Measurements from ENCODE around the gene CCDC70. TPM values are rescaled to one million over a fixed set of nuclear protein-coding genes. Genes with fewer than 3 reads are reported as not detected.
A peak's percentile ranks its signal among the peaks of the same experiment; 100 is the strongest.

The CCDC70 gene
- total RNA-seq, 1 donor from 2014 or later, result not detected

- TF ChIP-seq, protein P1, sequence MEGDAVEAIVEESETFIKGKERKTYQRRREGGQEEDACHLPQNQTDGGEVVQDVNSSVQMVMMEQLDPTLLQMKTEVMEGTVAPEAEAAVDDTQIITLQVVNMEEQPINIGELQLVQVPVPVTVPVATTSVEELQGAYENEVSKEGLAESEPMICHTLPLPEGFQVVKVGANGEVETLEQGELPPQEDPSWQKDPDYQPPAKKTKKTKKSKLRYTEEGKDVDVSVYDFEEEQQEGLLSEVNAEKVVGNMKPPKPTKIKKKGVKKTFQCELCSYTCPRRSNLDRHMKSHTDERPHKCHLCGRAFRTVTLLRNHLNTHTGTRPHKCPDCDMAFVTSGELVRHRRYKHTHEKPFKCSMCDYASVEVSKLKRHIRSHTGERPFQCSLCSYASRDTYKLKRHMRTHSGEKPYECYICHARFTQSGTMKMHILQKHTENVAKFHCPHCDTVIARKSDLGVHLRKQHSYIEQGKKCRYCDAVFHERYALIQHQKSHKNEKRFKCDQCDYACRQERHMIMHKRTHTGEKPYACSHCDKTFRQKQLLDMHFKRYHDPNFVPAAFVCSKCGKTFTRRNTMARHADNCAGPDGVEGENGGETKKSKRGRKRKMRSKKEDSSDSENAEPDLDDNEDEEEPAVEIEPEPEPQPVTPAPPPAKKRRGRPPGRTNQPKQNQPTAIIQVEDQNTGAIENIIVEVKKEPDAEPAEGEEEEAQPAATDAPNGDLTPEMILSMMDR (IDR thresholded peaks at IDR 0.05; ENCODE audit: insufficient read depth, low read length, severe bottlenecking), result peak; percentile 66
- no peaks in the 10 kb centered on the region for H3K36me3 ChIP-seq (ENCODE audit: control insufficient read depth, insufficient read depth, low read length)
- no peak overlapping the region for H3K4me3 ChIP-seq (ENCODE audit: low read depth, low read length)
- no peaks in the 10 kb centered on the region for H3K27me3 ChIP-seq (ENCODE audit: control insufficient read depth, insufficient read depth, low read length)
- DNase-seq (ENCODE audit: low read depth) (no peak), FAIRE-seq (no peak)
These were observed 12.3 kb upstream of the CCDC70 start for GRCh38 chr13:51849145-51850101.

- FAIRE-seq (no peak), DNase-seq (ENCODE audit: low read depth) (peak; percentile 86)
- TF ChIP-seq, protein P1 (IDR thresholded peaks at IDR 0.05; ENCODE audit: insufficient read depth, low read length, severe bottlenecking), result no peak
- Histone ChIP-seq H3K36me3 (ENCODE audit: control insufficient read depth, insufficient read depth, low read length) (no peaks in the 10 kb centered on the region), H3K4me3 (ENCODE audit: low read depth, low read length) (no peak overlapping the region), H3K27me3 (ENCODE audit: control insufficient read depth, insufficient read depth, low read length) (no peaks in the 10 kb centered on the region)
These were observed 5.6 kb upstream of the CCDC70 start for GRCh38 chr13:51856027-51856736.

DNA sequence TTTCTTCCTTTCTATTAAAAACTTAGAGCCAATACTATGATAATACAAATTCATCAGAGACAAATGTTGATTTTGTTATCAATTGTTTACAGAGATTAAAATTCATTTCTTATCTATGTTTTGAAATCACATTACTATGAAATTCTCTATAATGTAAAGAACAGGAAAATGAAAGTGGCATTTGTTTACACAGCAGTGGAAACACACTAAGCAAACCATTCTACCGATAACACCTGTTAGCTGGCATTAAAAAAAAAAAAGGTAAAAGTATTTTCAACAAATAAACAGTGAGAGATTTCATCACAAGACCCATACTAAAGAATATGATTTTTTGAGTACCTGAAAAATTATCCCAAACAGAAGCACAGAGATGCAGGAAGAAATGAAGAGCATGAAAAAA lies 4.8 kb upstream of the CCDC70 start:
- Histone ChIP-seq H3K4me3 (ENCODE audit: low read depth, low read length) (no peak overlapping the region), H3K27me3 (ENCODE audit: control insufficient read depth, insufficient read depth, low read length) (no peaks in the 10 kb centered on the region), H3K36me3 (ENCODE audit: control insufficient read depth, insufficient read depth, low read length) (no peaks in the 10 kb centered on the region)
- no peak for DNase-seq (ENCODE audit: low read depth)
- TF ChIP-seq, protein P1 (IDR thresholded peaks at IDR 0.05; ENCODE audit: insufficient read depth, low read length, severe bottlenecking), result no peak
- FAIRE-seq, result no peak

DNA sequence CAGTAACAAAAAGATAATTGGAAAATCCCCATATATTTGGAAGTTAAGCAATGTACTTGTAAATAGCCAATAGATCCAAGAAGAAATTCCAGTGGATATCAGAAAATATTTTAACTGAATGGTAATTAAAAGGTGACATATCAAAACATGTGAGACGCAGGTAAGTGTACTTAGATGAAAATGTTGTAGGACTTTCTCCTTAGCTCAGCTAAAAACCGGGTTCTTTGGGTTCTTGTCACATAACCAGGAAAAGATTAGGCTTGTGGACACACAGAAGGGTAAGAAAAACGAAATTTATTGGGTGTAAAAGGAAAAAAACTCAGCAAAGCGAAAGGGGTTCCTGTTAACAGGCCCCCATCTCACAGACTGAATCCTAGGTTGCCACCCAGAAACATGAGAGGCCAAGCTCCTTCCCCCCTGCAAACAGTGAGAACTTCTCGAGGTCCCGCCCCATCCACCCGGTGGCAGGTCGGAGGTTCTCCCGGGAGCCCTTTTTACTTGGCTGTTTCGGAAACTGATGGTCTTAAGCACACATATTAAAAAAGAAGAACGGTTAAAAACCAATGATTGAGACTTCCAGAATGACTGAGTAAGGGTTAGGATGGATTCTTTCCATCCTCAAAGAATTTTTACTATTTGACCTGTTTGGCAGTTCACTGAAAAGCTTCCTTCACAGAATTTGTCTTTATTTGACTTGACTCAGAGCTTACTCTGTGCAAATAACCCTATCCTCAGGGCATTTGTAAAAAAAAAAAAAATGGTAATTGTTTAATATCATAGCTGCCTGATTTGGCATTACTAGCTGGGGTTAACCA lies 3.1 kb upstream of the CCDC70 start:
- no peaks in the 10 kb centered on the region for H3K36me3 ChIP-seq (ENCODE audit: control insufficient read depth, insufficient read depth, low read length)
- DNase-seq (ENCODE audit: low read depth) (peak; percentile 83), FAIRE-seq (no peak)
- TF ChIP-seq, protein P1 (IDR thresholded peaks at IDR 0.05; ENCODE audit: insufficient read depth, low read length, severe bottlenecking), result no peak
- no peaks in the 10 kb centered on the region for H3K27me3 ChIP-seq (ENCODE audit: control insufficient read depth, insufficient read depth, low read length)
- H3K4me3 ChIP-seq (ENCODE audit: low read depth, low read length), result no peak overlapping the region

DNA sequence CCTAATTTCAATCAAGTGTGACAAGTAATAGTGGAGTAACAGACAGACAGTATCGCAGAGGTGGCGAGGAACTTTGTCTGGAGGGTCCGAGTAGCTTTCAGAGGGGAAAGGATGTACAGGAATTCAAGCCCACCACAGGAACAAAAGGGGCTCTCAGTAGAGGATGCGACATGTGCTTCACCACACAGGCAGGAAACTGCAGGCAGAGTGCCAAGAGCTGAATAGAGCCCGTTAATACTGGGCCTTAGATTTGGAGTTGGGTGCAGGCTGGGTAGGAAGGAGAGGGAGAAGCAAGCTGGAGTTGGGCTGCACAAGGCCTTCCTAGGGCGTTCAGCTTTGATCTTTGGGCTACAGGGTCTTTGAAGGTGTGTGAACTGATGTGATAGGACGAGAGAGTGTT lies 1.2 kb downstream of the CCDC70 start:
- no peak for FAIRE-seq
- Histone ChIP-seq H3K4me3 (ENCODE audit: low read depth, low read length) (no peak overlapping the region), H3K27me3 (ENCODE audit: control insufficient read depth, insufficient read depth, low read length) (no peaks in the 10 kb centered on the region), H3K36me3 (ENCODE audit: control insufficient read depth, insufficient read depth, low read length) (no peaks in the 10 kb centered on the region)
- TF ChIP-seq, protein P1 (IDR thresholded peaks at IDR 0.05; ENCODE audit: insufficient read depth, low read length, severe bottlenecking), result no peak
- no peak for DNase-seq (ENCODE audit: low read depth)
